Panc1 (cell line): ENCODE results near the gene MTO1. TPM values are rescaled to one million over a fixed set of nuclear protein-coding genes. Genes with fewer than 3 reads are reported as not detected.

ENCODE experiments used
- ATAC-seq: fragments of 200-7000 bp; cut with Tn5 transposase; 2 replicates; pipeline ENCODE4 v1.9.1; 2020; ENCODE audit warnings: mild to moderate bottlenecking, moderate library complexity
- BruUV-seq: library from RNA; stranded (reverse); fragments of 400-500 nt; replicated peaks from 2 replicates; lab custom pipeline; 2021; lab: Mats Ljungman, UMichigan
- CTCF ChIA-PET: fragments of 300-600 bp; sonication (Branson Sonifier 250); formaldehyde crosslinking; loops from one replicate; lab custom pipeline; 2022; ENCODE audit warnings: antibody characterized with exemption; lab: Charles Lee
- POLR2A ChIA-PET: fragments of 300-600 bp; sonication (Branson Sonifier 250); formaldehyde crosslinking; loops from one replicate; lab custom pipeline; 2022; ENCODE audit warnings: antibody characterized with exemption; lab: Charles Lee
- DNase-seq: peaks from one replicate; pipeline ENCODE4 v3.0.0-alpha.2; 2010; ENCODE audit warnings: low read depth, low spot score
- H3K27ac ChIP-seq: 2 replicates; pipeline ENCODE4 v1.5.1; 2011; ENCODE audit warnings: mild to moderate bottlenecking, low read length, inconsistent platforms
- H3K27me3 ChIP-seq: fragments of 200-500 bp; sonication (Bioruptor generic); 2 replicates; pipeline ENCODE4 v1.6.0; 2014; ENCODE audit warnings: low read length, inconsistent platforms; ENCODE audit not compliant: control insufficient read depth, insufficient read depth
- H3K36me3 ChIP-seq: fragments of 200-500 bp; sonication (Bioruptor generic); 2 replicates; pipeline ENCODE4 v1.5.1; 2014; ENCODE audit warnings: inconsistent platforms, mild to moderate bottlenecking, low read length, moderate library complexity; ENCODE audit not compliant: control insufficient read depth, insufficient read depth
- H3K4me1 ChIP-seq: 2 replicates; pipeline ENCODE4 v1.5.1; 2011; ENCODE audit warnings: inconsistent platforms, mild to moderate bottlenecking, low read length, moderate library complexity; ENCODE audit not compliant: control insufficient read depth, insufficient read depth
- H3K4me3 ChIP-seq, 2 experiments: 2 replicates each; pipeline ENCODE4 v1.5.1; 2011 to 2012; ENCODE audit warnings: low read depth in 2 of 2, low read length in 2 of 2, mild to moderate bottlenecking in 2 of 2, inconsistent platforms in 1 of 2, moderate library complexity in 1 of 2
- H3K9me3 ChIP-seq: fragments of 200-500 bp; sonication (Bioruptor generic); 2 replicates; pipeline ENCODE4 v1.5.1; 2014; ENCODE audit warnings: low read depth, mild to moderate bottlenecking, inconsistent platforms, low read length, moderate library complexity; ENCODE audit not compliant: control insufficient read depth, insufficient read depth
- POLR2AphosphoS5 ChIP-seq: IDR thresholded peaks from 2 replicates; pipeline ENCODE4 v1.6.1; 2012; ENCODE audit warnings: mild to moderate bottlenecking, low read depth, low read length, moderate library complexity
- SIN3A ChIP-seq: IDR thresholded peaks from 2 replicates; pipeline ENCODE4 v1.6.1; 2012; ENCODE audit warnings: low read depth, mild to moderate bottlenecking, low read length, moderate library complexity, borderline replicate concordance; ENCODE audit not compliant: insufficient read depth
- TCF7L2 ChIP-seq: IDR thresholded peaks from 2 replicates; pipeline ENCODE4 v1.6.1; 2011; ENCODE audit warnings: mild to moderate bottlenecking, low read depth, low read length, inconsistent platforms
- in situ Hi-C: cut with HindIII; loops from 2 replicates; pipeline ENCODE4 v1.10.0; 2016; ENCODE audit warnings: low sequenced_read_pairs, low pct_unique_long_range_greater_than_20kb
- intact Hi-C: fragments of 100-400 bp; cut with micrococcal nuclease; formaldehyde crosslinking; loops from one replicate; pipeline ENCODE4 v1.10.0; 2022; ENCODE audit not compliant: unreplicated experiment
- total RNA-seq: library from RNA; stranded (reverse); gene quantifications from one replicate; pipeline ENCODE4 v1.2.1, GENCODE V29; 2021; ENCODE audit not compliant: unreplicated experiment
- TF ChIP-seq, protein P1 (sequence below): fragments of 450-650 bp; IDR thresholded peaks from 2 replicates; pipeline ENCODE4 v1.5.1; 2017; ENCODE audit warnings: mild to moderate bottlenecking
- TF ChIP-seq, protein P2 (sequence below), 2 experiments: IDR thresholded peaks; 2 replicates each; pipeline ENCODE4 v1.6.1; 2011 to 2012; ENCODE audit warnings: low read depth in 2 of 2, control low read depth in 1 of 2, low read length in 1 of 2, mild to moderate bottlenecking in 1 of 2, moderate library complexity in 1 of 2; ENCODE audit not compliant: insufficient read depth in 1 of 2

MTO1 gene
- total RNA-seq, 1 experiment from 2014 or later = 57.9 TPM

DNA sequence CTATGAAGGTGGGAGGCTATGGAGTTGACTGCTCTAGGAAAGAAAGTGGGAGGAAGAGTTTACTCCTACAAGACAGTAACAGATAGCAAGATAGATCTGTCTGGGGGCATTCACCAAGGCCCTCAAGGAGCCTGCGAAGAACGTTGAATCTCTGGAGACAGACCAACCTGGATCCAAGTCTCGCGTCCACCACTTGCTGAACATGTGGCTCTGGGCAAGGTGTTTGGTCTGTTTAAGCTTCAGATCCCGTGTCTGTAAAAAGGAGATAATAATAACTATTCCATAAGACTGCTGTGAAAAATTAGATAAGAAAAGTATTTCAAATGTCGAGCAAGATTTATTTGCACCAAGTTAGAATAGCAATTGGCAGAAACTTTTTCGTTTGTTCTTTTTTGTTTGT is 67.4 kb downstream of the MTO1 start:
- no peaks in the 10 kb centered on the region for H3K36me3 ChIP-seq
- H3K27me3 ChIP-seq = no peaks in the 10 kb centered on the region
- TF ChIP-seq POLR2AphosphoS5 = no peak
- TF ChIP-seq TCF7L2 = no peak
- TF ChIP-seq, protein P1, sequence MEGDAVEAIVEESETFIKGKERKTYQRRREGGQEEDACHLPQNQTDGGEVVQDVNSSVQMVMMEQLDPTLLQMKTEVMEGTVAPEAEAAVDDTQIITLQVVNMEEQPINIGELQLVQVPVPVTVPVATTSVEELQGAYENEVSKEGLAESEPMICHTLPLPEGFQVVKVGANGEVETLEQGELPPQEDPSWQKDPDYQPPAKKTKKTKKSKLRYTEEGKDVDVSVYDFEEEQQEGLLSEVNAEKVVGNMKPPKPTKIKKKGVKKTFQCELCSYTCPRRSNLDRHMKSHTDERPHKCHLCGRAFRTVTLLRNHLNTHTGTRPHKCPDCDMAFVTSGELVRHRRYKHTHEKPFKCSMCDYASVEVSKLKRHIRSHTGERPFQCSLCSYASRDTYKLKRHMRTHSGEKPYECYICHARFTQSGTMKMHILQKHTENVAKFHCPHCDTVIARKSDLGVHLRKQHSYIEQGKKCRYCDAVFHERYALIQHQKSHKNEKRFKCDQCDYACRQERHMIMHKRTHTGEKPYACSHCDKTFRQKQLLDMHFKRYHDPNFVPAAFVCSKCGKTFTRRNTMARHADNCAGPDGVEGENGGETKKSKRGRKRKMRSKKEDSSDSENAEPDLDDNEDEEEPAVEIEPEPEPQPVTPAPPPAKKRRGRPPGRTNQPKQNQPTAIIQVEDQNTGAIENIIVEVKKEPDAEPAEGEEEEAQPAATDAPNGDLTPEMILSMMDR = no peak
- no peak for TF ChIP-seq SIN3A
- TF ChIP-seq, protein P2, sequence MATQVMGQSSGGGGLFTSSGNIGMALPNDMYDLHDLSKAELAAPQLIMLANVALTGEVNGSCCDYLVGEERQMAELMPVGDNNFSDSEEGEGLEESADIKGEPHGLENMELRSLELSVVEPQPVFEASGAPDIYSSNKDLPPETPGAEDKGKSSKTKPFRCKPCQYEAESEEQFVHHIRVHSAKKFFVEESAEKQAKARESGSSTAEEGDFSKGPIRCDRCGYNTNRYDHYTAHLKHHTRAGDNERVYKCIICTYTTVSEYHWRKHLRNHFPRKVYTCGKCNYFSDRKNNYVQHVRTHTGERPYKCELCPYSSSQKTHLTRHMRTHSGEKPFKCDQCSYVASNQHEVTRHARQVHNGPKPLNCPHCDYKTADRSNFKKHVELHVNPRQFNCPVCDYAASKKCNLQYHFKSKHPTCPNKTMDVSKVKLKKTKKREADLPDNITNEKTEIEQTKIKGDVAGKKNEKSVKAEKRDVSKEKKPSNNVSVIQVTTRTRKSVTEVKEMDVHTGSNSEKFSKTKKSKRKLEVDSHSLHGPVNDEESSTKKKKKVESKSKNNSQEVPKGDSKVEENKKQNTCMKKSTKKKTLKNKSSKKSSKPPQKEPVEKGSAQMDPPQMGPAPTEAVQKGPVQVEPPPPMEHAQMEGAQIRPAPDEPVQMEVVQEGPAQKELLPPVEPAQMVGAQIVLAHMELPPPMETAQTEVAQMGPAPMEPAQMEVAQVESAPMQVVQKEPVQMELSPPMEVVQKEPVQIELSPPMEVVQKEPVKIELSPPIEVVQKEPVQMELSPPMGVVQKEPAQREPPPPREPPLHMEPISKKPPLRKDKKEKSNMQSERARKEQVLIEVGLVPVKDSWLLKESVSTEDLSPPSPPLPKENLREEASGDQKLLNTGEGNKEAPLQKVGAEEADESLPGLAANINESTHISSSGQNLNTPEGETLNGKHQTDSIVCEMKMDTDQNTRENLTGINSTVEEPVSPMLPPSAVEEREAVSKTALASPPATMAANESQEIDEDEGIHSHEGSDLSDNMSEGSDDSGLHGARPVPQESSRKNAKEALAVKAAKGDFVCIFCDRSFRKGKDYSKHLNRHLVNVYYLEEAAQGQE (IDR thresholded peaks at IDR 0.05; ENCODE audit: insufficient read depth in 1 of 2, low read depth in 2 of 2, low read length in 1 of 2) = no peak
- no TSS peak for BruUV-seq
- in situ Hi-C loops (no loop called here), intact Hi-C loops (no loop called here)
- H3K4me3 ChIP-seq = no peak overlapping the region
- POLR2A ChIA-PET = no interaction called here
- ATAC-seq (peak; percentile 45; the same call in 1 of the 2 replicates), DNase-seq (no peak)
- peak overlapping the region; percentile 30 for H3K27ac ChIP-seq
- H3K9me3 ChIP-seq = no peaks in the 10 kb centered on the region
- H3K4me1 ChIP-seq = peaks cover 16% of the 10 kb centered on the region
- CTCF ChIA-PET = no interaction called here

DNA sequence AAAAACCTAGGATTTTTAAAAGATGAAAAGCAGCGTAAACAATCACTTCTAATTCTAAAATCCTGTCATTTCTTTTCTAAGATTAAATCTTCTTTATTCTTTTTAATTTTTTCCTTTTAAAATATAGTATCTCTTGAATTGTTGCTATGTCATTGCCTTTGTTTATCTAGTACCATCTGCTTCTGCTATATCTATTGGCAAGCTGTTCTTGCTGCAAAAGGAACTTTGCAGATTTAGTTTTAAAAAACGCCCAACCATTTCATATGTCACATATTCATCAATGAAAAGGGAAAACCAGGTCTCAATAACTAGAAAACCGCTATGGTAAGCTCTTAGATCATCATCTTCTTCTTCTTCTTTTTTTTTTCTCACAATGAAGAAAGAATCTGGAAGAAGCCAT is 70.8 kb downstream of the MTO1 start:
- Histone ChIP-seq H3K4me3 (no peak overlapping the region), H3K27me3 (no peaks in the 10 kb centered on the region), H3K4me1 (no peaks in the 10 kb centered on the region), H3K9me3 (no peaks in the 10 kb centered on the region), H3K36me3 (no peaks in the 10 kb centered on the region), H3K27ac (no peak overlapping the region)
- intact Hi-C loops (no loop called here), in situ Hi-C loops (no loop called here)
- POLR2A ChIA-PET = interaction anchor here (0.6 kb wide), 1 partner anchor 31 kb away, joined by 10 read pairs; no protein-coding TSS in a partner anchor
- TF ChIP-seq, protein P1 = no peak
- TF ChIP-seq POLR2AphosphoS5 = no peak
- TF ChIP-seq TCF7L2 = no peak
- TF ChIP-seq SIN3A = no peak
- TF ChIP-seq, protein P2 (IDR thresholded peaks at IDR 0.05; ENCODE audit: insufficient read depth in 1 of 2, low read depth in 2 of 2, low read length in 1 of 2) = no peak
- ATAC-seq (no peak), DNase-seq (no peak)
- no TSS peak for BruUV-seq
- CTCF ChIA-PET = no interaction called here
